MCF 10A (cell line): ENCODE data around the gene CFAP69. TPM values are rescaled to one million over a fixed set of nuclear protein-coding genes. Genes with fewer than 3 reads are reported as not detected.

ENCODE experiments used
- BruUV-seq: library from RNA; stranded (reverse); fragments of 400-500 nt; replicated peaks from 2 replicates; lab custom pipeline; 2021; lab: Mats Ljungman, UMichigan
- CTCF ChIA-PET: fragments of 300-600 bp; sonication (Branson Sonifier 250); formaldehyde crosslinking; extraction: SDS; loops from one replicate; lab custom pipeline; 2021; ENCODE audit warnings: antibody characterized with exemption, inconsistent platforms; lab: Yijun Ruan, JAX
- POLR2A ChIA-PET: fragments of 300-600, 350-650 bp; sonication (Branson Sonifier 250); formaldehyde crosslinking; extraction: SDS; loops from one replicate; lab custom pipeline; 2020; ENCODE audit warnings: antibody characterized with exemption, inconsistent platforms; lab: Yijun Ruan, JAX
- DNase-seq: peaks from one replicate; pipeline ENCODE4 v3.0.0-alpha.2; 2018; ENCODE audit not compliant: unreplicated experiment
- H3K27ac Mint-ChIP-seq: one replicate; pipeline ENCODE4 v1.8.0; 2022; ENCODE audit warnings: mild to moderate bottlenecking, low read depth, mixed read lengths; ENCODE audit not compliant: unreplicated experiment
- H3K27me3 Mint-ChIP-seq: one replicate; pipeline ENCODE4 v1.8.0; 2022; ENCODE audit warnings: mixed read lengths; ENCODE audit not compliant: insufficient read depth, unreplicated experiment
- H3K36me3 Mint-ChIP-seq: one replicate; pipeline ENCODE4 v1.8.0; 2022; ENCODE audit warnings: mild to moderate bottlenecking, moderate library complexity, mixed read lengths; ENCODE audit not compliant: insufficient read depth, unreplicated experiment
- H3K4me1 Mint-ChIP-seq: one replicate; pipeline ENCODE4 v1.8.0; 2022; ENCODE audit warnings: mixed read lengths; ENCODE audit not compliant: insufficient read depth, unreplicated experiment
- H3K4me3 Mint-ChIP-seq: one replicate; pipeline ENCODE4 v1.8.0; 2022; ENCODE audit warnings: mild to moderate bottlenecking, moderate library complexity, mixed read lengths; ENCODE audit not compliant: unreplicated experiment
- H3K9me3 Mint-ChIP-seq: one replicate; pipeline ENCODE4 v1.8.0; 2022; ENCODE audit warnings: mixed read lengths; ENCODE audit not compliant: unreplicated experiment
- intact Hi-C: fragments of 100-400 bp; cut with micrococcal nuclease; formaldehyde crosslinking; loops from 2 replicates; pipeline ENCODE4 v1.14.1; 2022
- total RNA-seq: library from RNA; stranded (reverse); gene quantifications from 2 replicates; pipeline ENCODE4 v1.2.3, GENCODE V29; 2022
- TF ChIP-seq, protein P1 (sequence below): fragments of 200-600 bp; IDR thresholded peaks from one replicate; pipeline ENCODE4 v1.8.0; 2022; ENCODE audit warnings: antibody characterized with exemption, mild to moderate bottlenecking; ENCODE audit not compliant: unreplicated experiment

CFAP69 gene
- total RNA-seq, 1 experiment from 2014 or later: 2.9 TPM

DNA sequence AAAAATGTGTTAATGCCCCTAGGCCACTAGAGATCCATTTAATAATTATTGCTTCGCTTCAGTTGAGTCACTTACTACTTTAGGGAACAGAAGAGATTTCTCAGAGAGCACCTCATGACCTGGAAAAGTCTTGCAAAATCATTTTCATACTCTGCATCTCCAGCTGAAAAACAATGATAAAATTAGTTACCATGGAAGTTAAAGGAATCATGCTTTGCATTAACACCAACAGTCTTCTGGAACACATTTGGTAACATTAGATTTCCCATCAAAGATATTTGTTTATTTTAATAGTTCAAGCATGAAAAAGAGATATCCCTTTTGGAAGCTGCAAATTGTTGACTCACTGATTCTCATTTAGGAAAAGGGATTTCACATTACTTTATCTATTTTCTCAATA lies 35.2 kb upstream of the CFAP69 start:
- H3K27me3 Mint-ChIP-seq: no peaks in the 10 kb centered on the region
- no peak overlapping the region for H3K4me3 Mint-ChIP-seq
- ChIA-PET CTCF (interaction anchor here (0.9 to 1.1 kb wide), 2 partner anchors 13 to 56 kb away, joined by 3 to 5 read pairs; partner anchors contain the start of gene STEAP1), POLR2A (interaction anchor here (0.5 to 0.7 kb wide), 2 partner anchors 31 to 35 kb away, joined by 3 to 4 read pairs; no protein-coding TSS in a partner anchor)
- TF ChIP-seq, protein P1, sequence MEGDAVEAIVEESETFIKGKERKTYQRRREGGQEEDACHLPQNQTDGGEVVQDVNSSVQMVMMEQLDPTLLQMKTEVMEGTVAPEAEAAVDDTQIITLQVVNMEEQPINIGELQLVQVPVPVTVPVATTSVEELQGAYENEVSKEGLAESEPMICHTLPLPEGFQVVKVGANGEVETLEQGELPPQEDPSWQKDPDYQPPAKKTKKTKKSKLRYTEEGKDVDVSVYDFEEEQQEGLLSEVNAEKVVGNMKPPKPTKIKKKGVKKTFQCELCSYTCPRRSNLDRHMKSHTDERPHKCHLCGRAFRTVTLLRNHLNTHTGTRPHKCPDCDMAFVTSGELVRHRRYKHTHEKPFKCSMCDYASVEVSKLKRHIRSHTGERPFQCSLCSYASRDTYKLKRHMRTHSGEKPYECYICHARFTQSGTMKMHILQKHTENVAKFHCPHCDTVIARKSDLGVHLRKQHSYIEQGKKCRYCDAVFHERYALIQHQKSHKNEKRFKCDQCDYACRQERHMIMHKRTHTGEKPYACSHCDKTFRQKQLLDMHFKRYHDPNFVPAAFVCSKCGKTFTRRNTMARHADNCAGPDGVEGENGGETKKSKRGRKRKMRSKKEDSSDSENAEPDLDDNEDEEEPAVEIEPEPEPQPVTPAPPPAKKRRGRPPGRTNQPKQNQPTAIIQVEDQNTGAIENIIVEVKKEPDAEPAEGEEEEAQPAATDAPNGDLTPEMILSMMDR: no peak
- H3K27ac Mint-ChIP-seq: no peak overlapping the region
- intact Hi-C loops: no loop called here
- no peaks in the 10 kb centered on the region for H3K9me3 Mint-ChIP-seq
- H3K4me1 Mint-ChIP-seq: no peaks in the 10 kb centered on the region
- BruUV-seq: no TSS peak
- H3K36me3 Mint-ChIP-seq: no peaks in the 10 kb centered on the region
- peak; percentile 21 for DNase-seq

DNA sequence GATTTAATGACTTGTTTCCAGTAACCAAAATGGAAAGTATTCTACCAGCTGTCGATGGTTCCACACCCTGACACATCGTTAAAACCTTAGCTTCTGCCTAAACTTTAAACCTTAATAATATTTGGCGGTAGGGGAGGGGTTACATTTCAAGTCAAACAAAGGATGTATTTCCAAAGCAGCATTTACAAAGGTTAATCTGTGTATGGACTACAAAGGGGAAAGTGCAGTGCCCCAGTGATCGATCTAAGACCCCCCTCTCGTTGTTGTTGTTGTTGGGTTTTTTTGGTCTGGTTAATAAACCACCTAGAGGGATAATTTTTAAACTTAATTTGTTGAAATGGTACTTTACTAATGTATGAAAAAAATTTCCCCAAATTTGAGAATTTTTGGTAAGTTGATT lies 34.5 kb upstream of the CFAP69 start:
- no peaks in the 10 kb centered on the region for H3K27me3 Mint-ChIP-seq
- TF ChIP-seq, protein P1: no peak
- H3K36me3 Mint-ChIP-seq: no peaks in the 10 kb centered on the region
- BruUV-seq: no TSS peak
- no peaks in the 10 kb centered on the region for H3K9me3 Mint-ChIP-seq
- no peak overlapping the region for H3K27ac Mint-ChIP-seq
- intact Hi-C loops: no loop called here
- no peak overlapping the region for H3K4me3 Mint-ChIP-seq
- ChIA-PET POLR2A (interaction anchor here (0.7 to 2.0 kb wide), 2 partner anchors 14 to 36 kb away, joined by 3 to 6 read pairs; no protein-coding TSS in a partner anchor), CTCF (interaction anchor here (0.6 to 2.4 kb wide), 10 partner anchors 14 to 1992 kb away, joined by 3 to 24 read pairs (median 5); partner anchors contain the start of gene STEAP1)
- no peaks in the 10 kb centered on the region for H3K4me1 Mint-ChIP-seq
- no peak for DNase-seq

DNA sequence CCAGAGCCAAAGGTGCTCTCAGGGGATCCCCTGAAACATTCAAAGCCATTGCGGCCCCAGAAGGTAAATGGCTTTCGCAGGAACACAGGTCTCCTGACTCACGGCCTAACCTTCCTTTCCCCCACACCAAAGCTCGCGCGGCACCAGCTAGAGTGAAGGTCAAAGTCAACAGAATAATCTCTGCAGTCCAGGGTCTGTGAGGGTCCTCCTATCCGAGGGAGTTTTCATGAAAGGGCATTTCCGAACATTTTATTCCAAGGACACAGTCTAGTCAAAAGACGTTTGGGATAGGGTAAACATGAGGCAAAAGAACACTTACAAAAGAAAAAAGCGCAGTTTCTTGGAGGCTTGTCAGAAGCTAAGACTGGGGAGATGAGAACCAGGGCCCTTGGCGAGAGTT lies 34.0 kb upstream of the CFAP69 start:
- DNase-seq: no peak
- no peak overlapping the region for H3K4me3 Mint-ChIP-seq
- H3K27ac Mint-ChIP-seq: no peak overlapping the region
- no TSS peak for BruUV-seq
- no peaks in the 10 kb centered on the region for H3K27me3 Mint-ChIP-seq
- H3K9me3 Mint-ChIP-seq: no peaks in the 10 kb centered on the region
- no peaks in the 10 kb centered on the region for H3K36me3 Mint-ChIP-seq
- CTCF ChIA-PET: interaction anchor here (0.6 to 3.5 kb wide), 24 partner anchors 9 to 1993 kb away, joined by 3 to 24 read pairs (median 5); partner anchors contain the start of gene STEAP1
- H3K4me1 Mint-ChIP-seq: no peaks in the 10 kb centered on the region
- intact Hi-C loops: loop anchor here (1.0 kb wide), 1 partner anchor 57 kb away; the partner anchor contains the start of gene STEAP1
- TF ChIP-seq, protein P1: no peak
- POLR2A ChIA-PET: interaction anchor here (0.7 to 2.0 kb wide), 5 partner anchors 15 to 1901 kb away, joined by 3 to 6 read pairs (median 3); partner anchors contain the start of gene STEAP1

DNA sequence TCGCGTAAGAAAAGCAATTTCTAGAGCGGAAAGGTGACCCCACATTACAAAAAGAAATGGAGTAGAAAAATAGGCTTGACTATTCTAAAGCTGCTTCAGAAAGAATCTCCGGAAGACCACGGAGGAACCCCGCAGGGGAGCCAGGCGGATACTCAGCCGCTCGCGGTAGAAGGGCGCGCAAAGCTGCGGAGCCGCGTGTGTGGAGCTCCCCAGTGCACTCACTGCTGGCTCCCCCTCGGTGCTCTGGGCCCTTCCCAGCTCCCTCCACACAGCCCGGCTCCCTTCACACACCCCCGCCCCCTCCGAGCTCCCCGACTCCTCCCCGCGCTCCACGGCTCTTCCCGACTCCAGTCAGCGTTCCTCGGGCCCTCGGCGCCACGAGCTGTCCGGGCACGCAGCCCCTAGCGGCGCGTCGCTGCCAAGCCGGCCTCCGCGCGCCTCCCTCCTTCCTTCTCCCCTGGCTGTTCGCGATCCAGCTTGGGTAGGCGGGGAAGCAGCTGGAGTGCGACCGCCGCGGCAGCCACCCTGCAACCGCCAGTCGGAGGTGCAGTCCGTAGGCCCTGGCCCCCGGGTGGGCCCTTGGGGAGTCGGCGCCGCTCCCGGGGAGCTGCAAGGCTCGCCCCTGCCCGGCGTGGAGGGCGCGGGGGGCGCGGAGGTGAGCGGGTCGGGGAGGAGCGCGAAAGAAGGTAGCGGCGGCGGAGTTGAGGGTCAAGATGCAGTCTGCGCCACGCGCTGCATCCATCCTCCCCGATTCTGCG lies 33.4 kb upstream of the CFAP69 start, which contains the start of gene STEAP2:
Gene STEAP2 (plus strand): TSS at position 350 of the 758 bp plus-strand sequence. CDS start 13,343 bp downstream, outside the sequence.
- POLR2A ChIA-PET: interaction anchor here (0.5 to 2.0 kb wide), 8 partner anchors 15 to 1902 kb away, joined by 3 to 6 read pairs (median 3); partner anchors contain the start of gene STEAP1
- BruUV-seq: no TSS peak
- no peak within 1 kb of the TSS for H3K4me3 Mint-ChIP-seq

More for the DNA sequence above, 33.4 kb upstream of the CFAP69 start, which contains the start of gene STEAP2:
- H3K9me3 Mint-ChIP-seq: no peaks in the 10 kb centered on the region
- DNase-seq: peak; percentile 88
- no peaks in the 10 kb centered on the region for H3K27me3 Mint-ChIP-seq
- CTCF ChIA-PET: interaction anchor here (0.5 to 3.5 kb wide), 31 partner anchors 9 to 1993 kb away, joined by 3 to 24 read pairs (median 4); partner anchors contain the start of gene STEAP1
- H3K27ac Mint-ChIP-seq: peak within 1 kb of the TSS; percentile 49
- intact Hi-C loops: loop anchor here (1.0 kb wide), 1 partner anchor 57 kb away; the partner anchor contains the start of gene STEAP1
- peaks cover 4% of the 10 kb centered on the region for H3K4me1 Mint-ChIP-seq
- TF ChIP-seq, protein P1: peak; percentile 45
- no peaks in the 10 kb centered on the region for H3K36me3 Mint-ChIP-seq
